Prostate gland (tissue), 2 donors: ENCODE measurements around the gene RAB15.

Source experiments
- CTCF ChIP-seq, 4 experiments: fragments of 200-600 bp in 2 of 4; fragments of 450-650 bp in 2 of 4; sonication (generic) in 2 of 4; IDR thresholded peaks; 1 replicate in 3 of 4; 2 replicates in 1 of 4; pipeline ENCODE4 v1.5.1; 2016 to 2019; ENCODE audit warnings: antibody characterized with exemption in 4 of 4, mild to moderate bottlenecking in 2 of 4, moderate library complexity in 2 of 4
- POLR2A ChIP-seq: fragments of 450-650 bp; IDR thresholded peaks from one replicate; pipeline ENCODE4 v1.6.1; 2016; ENCODE audit warnings: antibody characterized with exemption, mild to moderate bottlenecking
- POLR2AphosphoS5 ChIP-seq: sonication (generic); formaldehyde crosslinking; IDR thresholded peaks from one replicate; pipeline ENCODE4 v1.6.1; 2017; ENCODE audit warnings: antibody characterized with exemption

GRCh38 chr14:64950889-64951288, 21.2 kb downstream of the RAB15 start:
- no peak for TF ChIP-seq CTCF (IDR thresholded peaks at IDR 0.05)
- TF ChIP-seq POLR2AphosphoS5, result no peak
- TF ChIP-seq POLR2A, result no peak
